Measurements from ENCODE around the gene GBE1.

DNA sequence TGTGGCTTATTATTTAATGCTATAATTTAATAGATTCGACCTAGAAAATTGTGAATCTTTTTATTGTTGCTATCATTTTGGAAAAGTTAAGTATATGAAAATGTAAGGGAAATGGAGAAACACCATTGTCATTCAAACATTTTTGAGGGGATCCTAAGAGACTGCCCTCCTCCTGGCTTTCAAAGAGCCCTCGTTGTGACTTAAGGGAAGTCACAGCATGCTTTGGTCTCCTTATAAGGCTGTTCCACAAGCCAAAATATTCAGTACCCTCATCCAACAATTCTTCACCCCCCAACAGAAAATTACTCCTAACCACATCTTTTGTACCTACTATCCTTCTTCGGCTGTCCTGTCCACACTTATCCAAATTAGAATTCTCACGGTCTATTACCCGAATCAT, 140.2 kb downstream of the GBE1 start:
- no peak for TF ChIP-seq ZNF143 (CRISPR knock-in tag; IDR thresholded peaks at IDR 0.05)
- no peak for TF ChIP-seq ZNF217 (CRISPR knock-in tag; IDR thresholded peaks at IDR 0.05)
- TF ChIP-seq, protein P1, sequence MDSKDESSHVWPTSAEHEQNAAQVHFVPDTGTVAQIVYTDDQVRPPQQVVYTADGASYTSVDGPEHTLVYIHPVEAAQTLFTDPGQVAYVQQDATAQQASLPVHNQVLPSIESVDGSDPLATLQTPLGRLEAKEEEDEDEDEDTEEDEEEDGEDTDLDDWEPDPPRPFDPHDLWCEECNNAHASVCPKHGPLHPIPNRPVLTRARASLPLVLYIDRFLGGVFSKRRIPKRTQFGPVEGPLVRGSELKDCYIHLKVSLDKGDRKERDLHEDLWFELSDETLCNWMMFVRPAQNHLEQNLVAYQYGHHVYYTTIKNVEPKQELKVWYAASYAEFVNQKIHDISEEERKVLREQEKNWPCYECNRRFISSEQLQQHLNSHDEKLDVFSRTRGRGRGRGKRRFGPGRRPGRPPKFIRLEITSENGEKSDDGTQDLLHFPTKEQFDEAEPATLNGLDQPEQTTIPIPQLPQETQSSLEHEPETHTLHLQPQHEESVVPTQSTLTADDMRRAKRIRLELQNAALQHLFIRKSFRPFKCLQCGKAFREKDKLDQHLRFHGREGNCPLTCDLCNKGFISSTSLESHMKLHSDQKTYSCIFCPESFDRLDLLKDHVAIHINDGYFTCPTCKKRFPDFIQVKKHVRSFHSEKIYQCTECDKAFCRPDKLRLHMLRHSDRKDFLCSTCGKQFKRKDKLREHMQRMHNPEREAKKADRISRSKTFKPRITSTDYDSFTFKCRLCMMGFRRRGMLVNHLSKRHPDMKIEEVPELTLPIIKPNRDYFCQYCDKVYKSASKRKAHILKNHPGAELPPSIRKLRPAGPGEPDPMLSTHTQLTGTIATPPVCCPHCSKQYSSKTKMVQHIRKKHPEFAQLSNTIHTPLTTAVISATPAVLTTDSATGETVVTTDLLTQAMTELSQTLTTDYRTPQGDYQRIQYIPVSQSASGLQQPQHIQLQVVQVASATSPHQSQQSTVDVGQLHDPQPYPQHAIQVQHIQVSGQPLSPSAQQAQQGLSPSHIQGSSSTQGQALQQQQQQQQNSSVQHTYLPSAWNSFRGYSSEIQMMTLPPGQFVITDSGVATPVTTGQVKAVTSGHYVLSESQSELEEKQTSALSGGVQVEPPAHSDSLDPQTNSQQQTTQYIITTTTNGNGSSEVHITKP (IDR thresholded peaks at IDR 0.05; ENCODE audit: partially characterized antibody): no peak
- no peak for TF ChIP-seq SIN3B (IDR thresholded peaks at IDR 0.05; ENCODE audit: low read depth)
- no peak for TF ChIP-seq EP300 (IDR thresholded peaks at IDR 0.05; ENCODE audit: low read length)
- no peak for TF ChIP-seq PCBP1 (IDR thresholded peaks at IDR 0.05; ENCODE audit: low read depth, low read length, poor library complexity, severe bottlenecking)
- no peak for TF ChIP-seq YY1 (IDR thresholded peaks at IDR 0.05; ENCODE audit: borderline replicate concordance in 1 of 3, control insufficient read depth in 1 of 3, extremely low read depth in 1 of 3, insufficient read depth in 3 of 3, insufficient read length in 1 of 3, insufficient replicate concordance in 2 of 3, low read depth in 1 of 3, low read length in 2 of 3)
- TF ChIP-seq SMC3 (conservative IDR thresholded peaks at IDR 0.05; ENCODE audit: insufficient read depth, low read depth, low read length): no peak
- no peak for TF ChIP-seq TEAD2 (tag; IDR thresholded peaks at IDR 0.05)
- no peak for TF ChIP-seq SETDB1 (IDR thresholded peaks at IDR 0.05; ENCODE audit: low read length)
